C4-2B (cell line): ENCODE data around the gene HIP1.

Experiments
- CTCF ChIP-seq: fragments of 450-650 bp; conservative IDR thresholded peaks from 2 replicates; pipeline ENCODE4 v1.5.1; 2017; ENCODE audit warnings: mild to moderate bottlenecking
- ZFX ChIP-seq: fragments of 450-650 bp; IDR thresholded peaks from 2 replicates; pipeline ENCODE4 v1.6.1; 2017

- no peak for TF ChIP-seq CTCF
- no peak for TF ChIP-seq ZFX
Observed at GRCh38 chr7:75694638-75695399, 43.9 kb downstream of the HIP1 start.
